ES-I3 (cell line): ENCODE measurements around the gene CREBBP.
"Not testable (repeated sequence)": the region's sequence is repeated elsewhere in the genome, so short reads cannot be mapped to it uniquely, and the experiment has no call there.

Experiments
- H3K36me3 ChIP-seq: 2 replicates; pipeline ENCODE4 v1.6.1; 2013; ENCODE audit warnings: mild to moderate bottlenecking, low read length, control low read depth, moderate library complexity; ENCODE audit not compliant: insufficient read depth
- H3K4me1 ChIP-seq: 2 replicates; pipeline ENCODE4 v1.6.1; 2013; ENCODE audit warnings: mild to moderate bottlenecking, control low read depth, low read length; ENCODE audit not compliant: insufficient read depth
- H3K9ac ChIP-seq: 2 replicates; pipeline ENCODE4 v1.6.1; 2013; ENCODE audit warnings: low read depth, mild to moderate bottlenecking, low read length, moderate library complexity
- H3K9me3 ChIP-seq: 2 replicates; pipeline ENCODE4 v1.6.1; 2013; ENCODE audit warnings: mild to moderate bottlenecking, low read length, moderate library complexity; ENCODE audit not compliant: control insufficient read depth, insufficient read depth

The CREBBP gene

DNA sequence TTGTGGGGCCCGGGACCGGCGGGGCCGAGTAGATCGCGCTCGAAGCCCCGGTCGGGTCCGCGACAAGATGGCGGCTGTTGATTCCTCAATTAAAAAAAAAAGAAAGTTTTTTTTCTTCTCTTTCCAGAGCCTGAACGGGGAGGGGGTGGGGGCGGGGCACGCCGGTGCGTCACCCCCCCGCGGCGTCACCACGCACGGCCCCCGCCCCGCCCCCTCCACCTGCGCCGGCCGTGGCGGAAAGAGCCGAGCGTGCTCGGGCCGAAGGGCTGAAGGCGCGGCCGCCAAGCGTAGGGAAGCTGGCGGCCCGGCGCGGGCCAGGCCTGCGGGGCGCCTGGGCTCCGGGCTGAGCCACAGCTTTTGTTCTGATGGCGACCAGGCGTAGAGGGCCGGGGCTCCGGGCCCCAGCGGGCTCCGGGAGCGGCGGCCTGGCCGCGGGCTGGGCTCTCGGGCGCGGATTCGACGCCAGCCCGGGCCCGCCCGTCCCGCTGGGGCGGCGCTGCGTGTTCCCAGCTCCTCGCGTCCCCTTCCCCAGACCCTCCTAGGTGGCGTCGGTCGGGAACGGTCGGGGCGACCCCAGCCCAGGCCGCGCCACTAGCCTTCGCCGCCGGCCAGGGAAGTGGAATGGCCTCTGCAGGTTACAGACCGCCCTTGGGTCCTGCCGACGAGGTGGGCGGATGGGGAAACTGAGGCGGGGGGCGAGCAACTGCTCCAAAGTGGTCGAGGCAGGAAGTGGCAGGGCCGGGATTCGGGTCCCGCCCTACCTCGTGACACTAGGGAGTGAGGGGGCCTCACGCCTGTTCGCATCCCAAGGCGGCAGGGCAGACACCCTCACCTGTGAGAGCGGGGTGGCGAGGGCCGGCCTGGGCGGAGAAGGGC, at the start of gene CREBBP:
Gene CREBBP (minus strand): TSS at position 91 of the 876 bp plus-strand sequence. CDS start 797 bp downstream, outside the sequence.
- 0 out of 2 replicates have a peak, but pooled peaks cover 6% of the 10 kb centered on the region for H3K4me1 ChIP-seq
- no peaks in the 10 kb centered on the region for H3K9me3 ChIP-seq
- no peaks in the 10 kb centered on the region for H3K36me3 ChIP-seq
- H3K9ac ChIP-seq, result peak within 1 kb of the TSS; percentile 89

- H3K9ac ChIP-seq, H3K4me1 ChIP-seq, H3K9me3 ChIP-seq, H3K36me3 ChIP-seq: not testable (repeated sequence)
These were observed 46.6 kb upstream of the CREBBP start for GRCh38 chr16:3927147-3927546.

GRCh38 chr16:3924763-3925162, 44.2 kb upstream of the CREBBP start:
- H3K9me3 ChIP-seq, result no peaks in the 10 kb centered on the region
- no peaks in the 10 kb centered on the region for H3K4me1 ChIP-seq
- no peak overlapping the region for H3K9ac ChIP-seq
- no peaks in the 10 kb centered on the region for H3K36me3 ChIP-seq

- no peaks in the 10 kb centered on the region for H3K36me3 ChIP-seq
- H3K4me1 ChIP-seq, result no peaks in the 10 kb centered on the region
- no peak overlapping the region for H3K9ac ChIP-seq
These were observed 41.7 kb upstream of the CREBBP start for GRCh38 chr16:3922241-3922640.

GRCh38 chr16:3920206-3920605, 39.7 kb upstream of the CREBBP start:
- H3K9me3 ChIP-seq, result peaks cover 4% of the 10 kb centered on the region
- no peaks in the 10 kb centered on the region for H3K4me1 ChIP-seq
- no peak overlapping the region for H3K9ac ChIP-seq
- H3K36me3 ChIP-seq, result no peaks in the 10 kb centered on the region

More at GRCh38 chr16:3922241-3922640, 41.7 kb upstream of the CREBBP start:
- H3K9me3 ChIP-seq, result no peaks in the 10 kb centered on the region

- Histone ChIP-seq H3K36me3 (no peaks in the 10 kb centered on the region), H3K9ac (no peak overlapping the region), H3K4me1 (no peaks in the 10 kb centered on the region), H3K9me3 (peaks cover 4% of the 10 kb centered on the region)
These were observed 38.9 kb upstream of the CREBBP start for GRCh38 chr16:3919413-3919812.

GRCh38 chr16:3915426-3916260, 35.1 kb upstream of the CREBBP start:
- Histone ChIP-seq H3K36me3 (no peaks in the 10 kb centered on the region), H3K4me1 (no peaks in the 10 kb centered on the region), H3K9me3 (peaks cover 4% of the 10 kb centered on the region), H3K9ac (no peak overlapping the region)

GRCh38 chr16:3912897-3913296, 32.4 kb upstream of the CREBBP start:
- no peak overlapping the region for H3K9ac ChIP-seq
- no peaks in the 10 kb centered on the region for H3K36me3 ChIP-seq
- H3K9me3 ChIP-seq, result peaks cover 4% of the 10 kb centered on the region
- no peaks in the 10 kb centered on the region for H3K4me1 ChIP-seq

- Histone ChIP-seq H3K36me3 (no peaks in the 10 kb centered on the region), H3K9me3 (peaks cover 4% of the 10 kb centered on the region), H3K4me1 (no peaks in the 10 kb centered on the region), H3K9ac (no peak overlapping the region)
These were observed 31.9 kb upstream of the CREBBP start for GRCh38 chr16:3912373-3912772.

GRCh38 chr16:3911741-3912140, 31.2 kb upstream of the CREBBP start:
- H3K4me1 ChIP-seq, H3K36me3 ChIP-seq, H3K9ac ChIP-seq, H3K9me3 ChIP-seq: not testable (repeated sequence)

DNA sequence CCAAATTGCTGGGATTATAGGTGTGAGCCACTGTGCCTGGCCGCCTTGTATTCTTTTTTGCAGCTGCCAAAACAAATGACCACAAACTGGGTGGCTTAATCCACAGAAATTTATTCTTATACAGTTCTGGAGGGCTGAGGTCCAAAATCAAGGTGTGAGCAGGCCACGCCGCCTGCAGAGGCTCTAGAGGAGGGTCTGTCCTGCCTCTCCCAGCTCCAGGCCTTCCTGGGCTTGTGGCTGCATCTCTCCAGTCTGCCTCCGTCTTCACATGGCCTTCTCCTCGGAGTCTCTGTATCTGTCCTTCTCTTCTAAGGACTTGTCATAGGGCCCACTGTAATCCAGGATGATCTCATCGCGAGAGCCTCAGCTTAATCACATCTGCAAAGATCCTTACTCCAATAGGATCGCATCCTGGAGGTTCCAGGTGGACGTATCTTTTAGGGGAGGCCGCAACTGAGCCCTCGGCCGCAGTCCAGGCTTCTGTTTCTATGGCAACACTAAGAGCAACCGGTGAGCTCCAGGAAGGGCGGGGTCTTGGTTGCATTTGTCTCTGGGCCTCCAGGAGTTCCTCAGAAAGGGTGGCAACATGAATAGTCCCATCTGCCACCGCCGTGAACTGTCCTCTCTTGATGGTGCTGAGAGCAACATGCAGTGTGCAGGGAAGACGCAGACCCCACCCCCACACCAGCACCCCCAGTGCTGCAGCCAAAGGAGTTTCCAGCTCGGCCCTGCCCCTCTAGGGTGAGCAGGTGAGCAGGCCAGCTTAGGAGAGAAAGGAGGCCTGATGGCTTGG, 29.5 kb upstream of the CREBBP start:
- Histone ChIP-seq H3K36me3 (no peaks in the 10 kb centered on the region), H3K9me3 (no peaks in the 10 kb centered on the region), H3K4me1 (no peaks in the 10 kb centered on the region), H3K9ac (no peak overlapping the region)

DNA sequence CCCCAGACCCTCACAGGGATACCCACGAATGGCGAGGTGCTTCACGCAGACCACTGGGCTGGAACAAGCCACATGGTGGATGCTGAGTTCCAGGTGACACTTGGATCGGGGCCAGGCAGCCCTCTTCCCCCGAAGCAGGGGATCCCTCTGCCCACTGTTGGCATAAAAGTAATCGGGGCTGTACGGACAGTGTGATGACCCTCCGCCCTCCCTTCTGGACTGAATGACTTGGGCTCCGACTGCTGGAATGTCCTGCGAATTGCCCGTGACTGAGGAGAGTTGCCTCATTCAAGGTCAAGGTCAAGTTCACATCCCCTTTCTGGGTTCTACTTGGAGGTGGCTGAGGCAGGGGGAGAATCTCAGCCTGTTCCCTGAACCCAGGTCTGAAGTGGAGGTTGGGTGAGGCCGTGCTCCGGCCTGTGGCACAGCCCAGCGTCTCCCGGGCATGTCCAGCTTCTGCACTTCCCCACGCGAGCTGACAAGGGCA, 28.5 kb upstream of the CREBBP start:
- Histone ChIP-seq H3K9ac (no peak overlapping the region), H3K4me1 (no peaks in the 10 kb centered on the region), H3K9me3 (no peaks in the 10 kb centered on the region), H3K36me3 (no peaks in the 10 kb centered on the region)

DNA sequence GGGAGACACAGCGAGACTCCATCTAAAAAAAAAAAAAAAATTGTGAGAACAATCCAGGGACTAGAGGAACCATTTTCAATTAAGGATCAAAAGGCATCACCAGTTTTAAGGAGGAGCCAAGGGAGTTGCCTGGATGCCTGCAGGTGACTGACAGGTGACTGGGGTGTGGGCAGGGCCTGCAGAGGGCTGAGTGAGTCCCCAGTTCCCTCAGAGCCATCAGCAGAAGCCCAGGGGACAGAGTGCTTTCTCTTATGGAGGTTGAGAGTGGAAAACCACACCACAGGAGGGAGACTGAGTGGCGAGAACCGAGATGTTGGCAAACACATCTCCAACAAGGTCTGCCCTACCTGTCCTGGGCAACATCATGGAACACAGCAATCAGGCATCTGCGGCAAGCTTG, 27.1 kb upstream of the CREBBP start:
- no peaks in the 10 kb centered on the region for H3K9me3 ChIP-seq
- H3K9ac ChIP-seq, result no peak overlapping the region
- H3K4me1 ChIP-seq, result no peaks in the 10 kb centered on the region
- H3K36me3 ChIP-seq, result no peaks in the 10 kb centered on the region

DNA sequence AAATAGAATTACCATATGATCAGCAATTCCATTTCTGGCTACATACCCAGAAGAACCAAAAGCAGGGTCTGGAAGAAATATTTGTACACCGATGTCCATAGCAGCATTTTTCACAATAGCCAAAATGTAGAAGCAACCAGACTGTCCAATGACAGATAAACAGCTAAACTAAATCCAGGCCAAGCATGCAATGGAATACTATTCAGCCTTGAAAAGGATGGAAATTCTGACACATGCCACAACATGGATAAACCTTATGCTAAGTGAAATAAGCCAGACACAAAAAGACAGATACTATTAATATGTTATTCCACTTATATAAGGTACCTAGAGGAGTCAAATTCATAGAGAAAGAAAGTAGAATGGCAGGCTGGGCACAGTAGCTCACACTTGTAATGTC, 25.9 kb upstream of the CREBBP start:
- H3K9ac ChIP-seq, result no peak overlapping the region
- H3K4me1 ChIP-seq, result no peaks in the 10 kb centered on the region
- H3K36me3 ChIP-seq, result no peaks in the 10 kb centered on the region
- no peaks in the 10 kb centered on the region for H3K9me3 ChIP-seq
